Testis (tissue), 3 donors: Measurements from ENCODE around the gene ELMO1. TPM values are rescaled to one million over a fixed set of nuclear protein-coding genes. Genes with fewer than 3 reads are reported as not detected.

Experiments
- DNase-seq: peaks from one replicate; pipeline ENCODE4 v3.0.0-alpha.2; 2019
- H3K27ac ChIP-seq, 2 donors: fragments of 200-600 bp; sonication (generic); one replicate each; pipeline ENCODE4 v1.5.1; 2019
- H3K27me3 ChIP-seq: fragments of 200-600 bp; sonication (generic); one replicate; pipeline ENCODE4 v1.5.1; 2019
- H3K36me3 ChIP-seq: fragments of 200-600 bp; sonication (generic); one replicate; pipeline ENCODE4 v1.5.1; 2017; ENCODE audit warnings: low read depth; ENCODE audit errors: missing control alignments
- H3K4me1 ChIP-seq: fragments of 200-600 bp; sonication (generic); one replicate; pipeline ENCODE4 v1.5.1; 2019
- H3K4me3 ChIP-seq, 2 donors: fragments of 200-600 bp; sonication (generic); one replicate each; pipeline ENCODE4 v1.5.1; 2017 to 2019
- H3K9me3 ChIP-seq: fragments of 200-600 bp; sonication (generic); one replicate; pipeline ENCODE4 v1.5.1; 2017
- POLR2A ChIP-seq: fragments of 450-650 bp; IDR thresholded peaks from one replicate; pipeline ENCODE4 v1.6.1; 2017; ENCODE audit warnings: antibody characterized with exemption, mild to moderate bottlenecking, moderate library complexity
- WGBS, 2 donors: methylation state at CpG; one replicate each; pipeline ENCODE4 v1.1.5; 2018; 5-methylcytosine and 5-hydroxymethylcytosine counted together
- intact Hi-C: fragments of 100-400 bp; cut with DNase I; formaldehyde crosslinking; loops from one replicate; pipeline ENCODE4 v1.15.1; 2023; ENCODE audit warnings: low total_unique reads
- polyA plus RNA-seq: library from polyadenylated mRNA; stranded (reverse); fragments of 350-450 nt; fragmentation: Illumina TruSeq; extraction: RNeasy Lipid Tissue Mini Kit (QIAGEN cat#74804); gene quantifications from one replicate; pipeline ENCODE4 v1.2.3, GENCODE V29; 2014; ENCODE audit warnings: low read depth, low replicate concordance; ENCODE audit not compliant: insufficient read depth
- total RNA-seq, 2 donors: library from RNA; depleted of rRNA; stranded (reverse); fragments of >200 nt; gene quantifications; one replicate each; pipeline ENCODE4 v1.2.3, GENCODE V29; 2016
- TF ChIP-seq, protein P1 (sequence below), 3 experiments: fragments of 450-650 bp in 2 of 3; fragments of 200-600 bp in 1 of 3; sonication (generic) in 1 of 3; IDR thresholded peaks; one replicate each; pipeline ENCODE4 v1.5.1; 2016 to 2019; ENCODE audit warnings: antibody characterized with exemption in 3 of 3, mild to moderate bottlenecking in 2 of 3, moderate library complexity in 1 of 3

The ELMO1 gene
- total and polyA plus RNA-seq, 3 donors from 2014 or later, result 12.9 to 47.2 (median 36.5) TPM

DNA sequence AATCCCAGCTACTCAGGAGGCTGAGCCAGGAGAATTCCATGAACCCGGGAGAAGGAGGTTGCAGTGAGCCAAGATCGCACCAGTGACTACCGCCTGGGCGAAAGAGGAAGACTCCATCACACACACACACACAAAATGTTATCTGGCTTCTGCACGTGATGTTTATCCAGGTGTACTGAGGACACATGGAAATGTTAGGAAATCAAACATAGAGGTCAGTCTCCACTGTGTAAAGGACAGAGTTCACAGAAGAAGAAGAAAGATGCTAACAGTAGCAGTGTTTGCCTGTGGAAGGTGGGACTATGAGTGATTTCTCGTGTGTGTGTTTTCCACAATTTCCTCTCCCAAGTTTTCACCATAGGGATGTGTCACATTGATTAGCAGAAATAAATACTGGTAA, 256.9 kb downstream of the ELMO1 start:
- WGBS, 2 donors, result 97 to 98% methylated on average over 6 of the region's 6 CpGs
- no peak for DNase-seq
- Histone ChIP-seq H3K27ac (no peak overlapping the region), H3K4me3 (no peak overlapping the region), H3K27me3 (no peaks in the 10 kb centered on the region), H3K4me1 (no peaks in the 10 kb centered on the region), H3K9me3 (no peaks in the 10 kb centered on the region), H3K36me3 (no peaks in the 10 kb centered on the region)
- intact Hi-C loops, result no loop called here
- TF ChIP-seq, protein P1, sequence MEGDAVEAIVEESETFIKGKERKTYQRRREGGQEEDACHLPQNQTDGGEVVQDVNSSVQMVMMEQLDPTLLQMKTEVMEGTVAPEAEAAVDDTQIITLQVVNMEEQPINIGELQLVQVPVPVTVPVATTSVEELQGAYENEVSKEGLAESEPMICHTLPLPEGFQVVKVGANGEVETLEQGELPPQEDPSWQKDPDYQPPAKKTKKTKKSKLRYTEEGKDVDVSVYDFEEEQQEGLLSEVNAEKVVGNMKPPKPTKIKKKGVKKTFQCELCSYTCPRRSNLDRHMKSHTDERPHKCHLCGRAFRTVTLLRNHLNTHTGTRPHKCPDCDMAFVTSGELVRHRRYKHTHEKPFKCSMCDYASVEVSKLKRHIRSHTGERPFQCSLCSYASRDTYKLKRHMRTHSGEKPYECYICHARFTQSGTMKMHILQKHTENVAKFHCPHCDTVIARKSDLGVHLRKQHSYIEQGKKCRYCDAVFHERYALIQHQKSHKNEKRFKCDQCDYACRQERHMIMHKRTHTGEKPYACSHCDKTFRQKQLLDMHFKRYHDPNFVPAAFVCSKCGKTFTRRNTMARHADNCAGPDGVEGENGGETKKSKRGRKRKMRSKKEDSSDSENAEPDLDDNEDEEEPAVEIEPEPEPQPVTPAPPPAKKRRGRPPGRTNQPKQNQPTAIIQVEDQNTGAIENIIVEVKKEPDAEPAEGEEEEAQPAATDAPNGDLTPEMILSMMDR (IDR thresholded peaks at IDR 0.05), result no peak
- TF ChIP-seq POLR2A, result no peak

DNA sequence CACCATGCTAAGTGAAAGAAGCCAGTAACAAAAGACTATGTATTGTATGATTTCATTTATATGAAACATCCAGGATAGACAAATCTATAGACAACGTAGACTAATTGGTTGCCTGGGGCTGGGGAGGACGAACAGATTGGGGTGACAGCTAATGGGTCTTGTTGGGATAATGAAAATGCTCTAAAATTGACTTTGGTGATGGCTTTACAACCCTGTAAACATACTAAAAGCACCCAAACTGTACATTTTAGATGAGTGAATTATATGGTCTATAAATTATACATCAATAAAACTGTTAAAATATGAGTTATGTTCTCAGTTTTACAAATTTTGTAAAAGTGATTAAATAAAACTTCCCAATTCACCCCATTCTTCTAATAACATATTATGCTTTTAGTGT, 261.5 kb downstream of the ELMO1 start:
- Histone ChIP-seq H3K4me3 (no peak overlapping the region), H3K36me3 (no peaks in the 10 kb centered on the region), H3K27me3 (no peaks in the 10 kb centered on the region), H3K4me1 (peaks cover 9% of the 10 kb centered on the region), H3K27ac (no peak overlapping the region), H3K9me3 (no peaks in the 10 kb centered on the region)
- no peak for DNase-seq
- TF ChIP-seq POLR2A, result no peak
- TF ChIP-seq, protein P1 (IDR thresholded peaks at IDR 0.05), result no peak
- WGBS, 2 donors, result 45 to 98% methylated on average over 2 of the region's 2 CpGs
- intact Hi-C loops, result no loop called here

- Histone ChIP-seq H3K4me1 (peaks cover 9% of the 10 kb centered on the region), H3K27ac (no peak overlapping the region), H3K36me3 (no peaks in the 10 kb centered on the region), H3K4me3 (no peak overlapping the region), H3K9me3 (no peaks in the 10 kb centered on the region), H3K27me3 (no peaks in the 10 kb centered on the region)
- no peak for TF ChIP-seq POLR2A
- TF ChIP-seq, protein P1 (IDR thresholded peaks at IDR 0.05), result no peak
- intact Hi-C loops, result no loop called here
- DNase-seq, result no peak
- 86 to 90% methylated on average over 1 of the region's 1 CpG for WGBS, 2 donors
These were observed 261.9 kb downstream of the ELMO1 start for GRCh38 chr7:37186753-37187152.

DNA sequence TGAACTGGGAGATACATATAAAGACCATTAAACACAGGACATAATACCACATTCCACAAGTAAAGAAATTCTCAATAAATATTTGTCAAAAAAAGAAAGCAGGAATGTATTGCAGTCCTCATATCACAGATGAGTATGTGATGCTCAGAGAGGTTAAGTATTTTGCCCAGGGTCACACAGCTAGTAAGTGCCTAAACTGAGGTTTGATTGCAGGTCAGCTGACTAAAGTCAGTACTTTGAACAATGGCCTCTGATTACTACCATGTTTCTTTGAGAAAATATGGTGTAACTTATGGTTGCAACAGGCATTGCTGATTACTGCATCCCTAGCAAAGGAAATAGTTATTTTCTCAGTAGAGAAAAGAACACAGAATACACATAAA, 267.1 kb downstream of the ELMO1 start:
- Histone ChIP-seq H3K9me3 (no peaks in the 10 kb centered on the region), H3K4me3 (no peak overlapping the region), H3K4me1 (peaks cover 9% of the 10 kb centered on the region), H3K27me3 (no peaks in the 10 kb centered on the region), H3K27ac (no peak overlapping the region), H3K36me3 (no peaks in the 10 kb centered on the region)
- DNase-seq, result no peak
- TF ChIP-seq POLR2A, result no peak
- TF ChIP-seq, protein P1 (IDR thresholded peaks at IDR 0.05), result no peak
- intact Hi-C loops, result no loop called here

DNA sequence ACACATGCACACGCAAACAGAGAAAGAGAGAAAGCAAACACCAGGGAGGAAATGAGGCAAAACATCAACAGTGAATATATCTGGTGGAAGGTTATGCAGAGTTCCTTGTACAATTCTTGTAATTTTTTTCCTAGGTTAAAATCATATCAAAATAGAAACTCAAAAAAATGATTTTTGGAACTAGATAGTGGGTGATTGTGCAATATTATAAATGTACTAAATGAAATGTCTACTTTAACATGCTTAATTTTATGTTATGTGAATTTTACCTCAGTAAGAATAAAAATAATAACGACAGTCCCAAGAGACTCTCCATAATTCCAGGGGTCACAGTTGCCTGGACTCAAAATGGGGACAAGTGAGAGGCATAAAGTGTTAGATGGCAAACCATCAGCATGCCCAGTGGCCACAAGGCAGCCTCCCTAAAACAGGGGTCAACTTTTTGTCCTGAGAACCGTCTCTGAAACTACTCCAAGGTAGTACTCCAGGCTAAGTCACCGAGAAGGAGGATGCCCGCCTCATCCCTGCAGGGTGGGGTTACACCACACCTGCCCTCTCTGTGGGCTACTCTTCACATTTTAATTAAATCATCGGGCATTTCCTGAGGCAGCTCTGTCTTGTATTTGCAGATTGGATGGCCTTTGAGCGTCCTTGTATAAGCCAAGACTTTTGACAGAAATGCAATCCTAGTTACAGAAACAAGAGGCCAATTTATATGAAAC, 267.7 kb downstream of the ELMO1 start:
- Histone ChIP-seq H3K27me3 (no peaks in the 10 kb centered on the region), H3K4me3 (no peak overlapping the region), H3K27ac (no peak overlapping the region), H3K9me3 (no peaks in the 10 kb centered on the region), H3K36me3 (no peaks in the 10 kb centered on the region), H3K4me1 (peaks cover 9% of the 10 kb centered on the region)
- intact Hi-C loops, result no loop called here
- TF ChIP-seq, protein P1 (IDR thresholded peaks at IDR 0.05), result no peak
- TF ChIP-seq POLR2A, result no peak
- DNase-seq, result no peak
- WGBS, 2 donors, result 79 to 94% methylated on average over 7 of the region's 7 CpGs
